Measurements from ENCODE around the gene RSAD1. TPM values are rescaled to one million over a fixed set of nuclear protein-coding genes. Genes with fewer than 3 reads are reported as not detected.

Gene RSAD1
- total RNA-seq, 1 donor = 25.8 TPM

DNA sequence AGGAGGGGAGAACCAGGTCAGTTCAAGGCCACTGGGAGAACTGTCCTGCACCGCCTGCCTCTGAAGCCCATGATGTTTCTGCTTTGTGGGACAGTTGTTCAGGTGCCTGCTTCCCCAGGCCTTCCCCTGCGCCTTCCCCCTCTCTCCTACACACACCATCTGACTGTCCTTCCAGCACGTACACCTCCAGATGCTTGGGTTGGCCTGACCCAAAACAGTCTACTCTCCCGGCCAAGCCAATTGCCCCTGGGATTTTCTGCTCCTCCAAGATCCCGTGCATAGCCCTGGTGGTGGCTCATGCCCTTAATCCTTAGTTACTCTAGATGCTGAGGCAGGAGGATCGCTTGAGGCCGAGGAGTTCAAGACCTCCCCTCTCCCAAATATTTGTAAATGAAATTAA, 684 bp upstream of the RSAD1 start:
- TF ChIP-seq, protein P1, sequence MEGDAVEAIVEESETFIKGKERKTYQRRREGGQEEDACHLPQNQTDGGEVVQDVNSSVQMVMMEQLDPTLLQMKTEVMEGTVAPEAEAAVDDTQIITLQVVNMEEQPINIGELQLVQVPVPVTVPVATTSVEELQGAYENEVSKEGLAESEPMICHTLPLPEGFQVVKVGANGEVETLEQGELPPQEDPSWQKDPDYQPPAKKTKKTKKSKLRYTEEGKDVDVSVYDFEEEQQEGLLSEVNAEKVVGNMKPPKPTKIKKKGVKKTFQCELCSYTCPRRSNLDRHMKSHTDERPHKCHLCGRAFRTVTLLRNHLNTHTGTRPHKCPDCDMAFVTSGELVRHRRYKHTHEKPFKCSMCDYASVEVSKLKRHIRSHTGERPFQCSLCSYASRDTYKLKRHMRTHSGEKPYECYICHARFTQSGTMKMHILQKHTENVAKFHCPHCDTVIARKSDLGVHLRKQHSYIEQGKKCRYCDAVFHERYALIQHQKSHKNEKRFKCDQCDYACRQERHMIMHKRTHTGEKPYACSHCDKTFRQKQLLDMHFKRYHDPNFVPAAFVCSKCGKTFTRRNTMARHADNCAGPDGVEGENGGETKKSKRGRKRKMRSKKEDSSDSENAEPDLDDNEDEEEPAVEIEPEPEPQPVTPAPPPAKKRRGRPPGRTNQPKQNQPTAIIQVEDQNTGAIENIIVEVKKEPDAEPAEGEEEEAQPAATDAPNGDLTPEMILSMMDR (IDR thresholded peaks at IDR 0.05; ENCODE audit: insufficient read depth, low read length) = peak; percentile 4
- DNase-seq (ENCODE audit: low read depth) = no peak
- no peak overlapping the region for H3K4me3 ChIP-seq (ENCODE audit: low read depth, low read length)

DNA sequence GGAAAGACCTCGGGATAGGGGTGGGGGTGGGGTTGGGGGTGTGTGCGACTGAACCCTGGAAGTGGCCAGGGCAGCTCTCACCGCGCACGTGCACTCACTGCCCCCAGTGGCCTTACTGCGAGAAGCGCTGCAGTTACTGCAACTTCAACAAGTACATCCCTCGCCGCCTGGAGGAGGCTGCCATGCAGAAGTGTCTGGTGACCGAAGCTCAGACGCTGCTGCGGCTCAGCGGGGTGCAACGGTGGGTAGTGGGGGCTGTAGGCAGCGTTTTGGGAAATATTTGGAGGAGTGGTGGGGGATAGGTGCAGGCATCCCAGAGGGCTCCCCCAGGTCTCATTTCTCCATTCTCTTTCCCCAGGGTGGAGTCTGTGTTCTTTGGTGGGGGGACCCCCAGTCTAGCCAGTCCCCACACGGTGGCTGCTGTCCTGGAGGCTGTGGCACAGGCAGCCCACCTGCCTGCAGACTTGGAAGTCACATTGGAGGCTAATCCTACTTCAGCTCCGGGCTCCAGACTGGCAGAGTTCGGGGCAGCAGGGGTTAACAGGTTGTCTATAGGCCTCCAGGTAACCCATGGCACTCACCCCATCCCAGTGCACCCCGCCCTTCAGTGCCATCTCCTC, 972 bp downstream of the RSAD1 start:
- H3K4me3 ChIP-seq (ENCODE audit: low read depth, low read length) = peak overlapping the region; percentile 71
- TF ChIP-seq, protein P1 (IDR thresholded peaks at IDR 0.05; ENCODE audit: insufficient read depth, low read length) = peak; percentile 69
- DNase-seq (ENCODE audit: low read depth) = peak; percentile 72

DNA sequence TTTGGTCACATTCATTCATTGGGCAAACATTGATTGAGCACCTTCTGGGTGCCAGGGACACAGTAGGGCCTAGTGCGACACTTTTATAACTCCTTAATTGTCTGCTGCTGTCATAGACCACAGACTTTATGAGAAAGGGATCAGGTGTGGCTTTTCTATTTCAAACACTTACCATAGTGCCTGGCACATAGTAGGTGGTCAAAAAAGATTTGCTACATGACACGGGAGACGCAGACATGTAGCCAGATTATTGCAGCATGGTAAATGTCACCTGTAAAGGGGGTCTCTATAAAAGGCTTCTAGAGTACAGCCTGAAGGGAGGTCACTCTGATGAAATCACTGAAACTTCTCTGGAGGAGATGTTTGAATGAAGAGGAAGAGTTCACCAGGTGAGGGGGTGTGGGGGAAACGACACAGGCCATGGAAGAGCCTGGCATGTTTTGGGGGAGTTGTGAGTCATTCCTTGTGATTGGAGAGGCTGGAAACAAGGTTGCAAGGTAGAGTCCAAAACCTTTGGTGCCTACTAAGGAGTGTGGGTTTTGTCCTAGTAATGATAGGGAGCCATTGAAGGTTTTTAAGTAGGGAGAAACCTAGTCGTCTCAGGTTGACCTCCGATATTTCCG, 1.6 kb downstream of the RSAD1 start:
- TF ChIP-seq, protein P1 (IDR thresholded peaks at IDR 0.05; ENCODE audit: insufficient read depth, low read length) = no peak
- DNase-seq (ENCODE audit: low read depth) = no peak
- H3K4me3 ChIP-seq (ENCODE audit: low read depth, low read length) = peak overlapping the region; percentile 71

DNA sequence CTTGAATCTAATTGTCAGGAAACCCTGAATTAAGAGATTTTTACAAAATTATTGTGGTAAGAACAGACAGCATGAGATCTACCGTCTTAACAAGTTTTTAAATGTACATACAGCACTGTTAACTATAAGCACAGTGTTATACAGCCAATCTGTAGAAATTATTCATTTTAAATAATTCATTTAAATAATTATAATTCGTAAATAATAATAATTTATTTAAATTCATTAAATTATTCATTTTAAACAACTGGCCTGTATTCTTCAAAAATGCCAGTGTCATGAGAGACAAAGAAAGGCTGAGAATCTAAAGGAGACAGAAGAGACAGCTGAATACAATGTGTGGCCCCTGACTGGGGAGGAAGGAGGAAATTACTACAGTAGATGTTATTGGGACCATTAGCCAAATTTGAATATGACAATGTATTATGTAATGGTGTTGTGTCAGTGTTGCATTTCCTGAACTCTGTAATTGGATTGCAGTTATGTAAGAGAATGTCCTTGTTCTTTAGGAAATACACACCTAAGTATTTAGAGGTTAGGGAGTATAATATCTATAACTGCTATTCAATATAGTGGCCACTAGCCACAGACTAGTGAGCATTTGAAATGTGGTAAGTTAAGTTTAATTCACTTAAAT, 2.3 kb downstream of the RSAD1 start:
- no peak for DNase-seq (ENCODE audit: low read depth)
- TF ChIP-seq, protein P1 (IDR thresholded peaks at IDR 0.05; ENCODE audit: insufficient read depth, low read length) = no peak

DNA sequence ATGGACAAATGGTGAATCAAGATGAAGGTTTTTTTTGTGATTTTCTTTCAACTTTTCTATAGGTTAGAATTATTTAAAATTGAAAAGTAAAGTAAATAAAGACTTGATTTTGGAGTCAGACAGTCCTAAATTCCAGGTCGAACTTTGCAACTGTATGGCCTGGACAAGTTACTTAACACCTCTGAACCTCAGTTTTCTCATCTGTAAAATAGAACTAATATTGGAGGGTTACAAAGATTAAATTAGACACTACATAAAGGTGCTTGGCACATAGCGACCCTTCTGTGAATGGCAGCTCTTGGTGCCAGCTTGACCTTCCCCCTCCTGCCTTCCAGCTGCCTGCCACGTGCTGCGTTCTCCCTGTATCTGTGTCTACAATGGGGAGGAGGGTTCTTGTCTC, 3.0 kb downstream of the RSAD1 start:
- no peak for DNase-seq (ENCODE audit: low read depth)
- H3K4me3 ChIP-seq (ENCODE audit: low read depth, low read length) = no peak overlapping the region
- TF ChIP-seq, protein P1 (IDR thresholded peaks at IDR 0.05; ENCODE audit: insufficient read depth, low read length) = no peak

More for the DNA sequence above, 2.3 kb downstream of the RSAD1 start:
- H3K4me3 ChIP-seq (ENCODE audit: low read depth, low read length) = no peak overlapping the region

DNA sequence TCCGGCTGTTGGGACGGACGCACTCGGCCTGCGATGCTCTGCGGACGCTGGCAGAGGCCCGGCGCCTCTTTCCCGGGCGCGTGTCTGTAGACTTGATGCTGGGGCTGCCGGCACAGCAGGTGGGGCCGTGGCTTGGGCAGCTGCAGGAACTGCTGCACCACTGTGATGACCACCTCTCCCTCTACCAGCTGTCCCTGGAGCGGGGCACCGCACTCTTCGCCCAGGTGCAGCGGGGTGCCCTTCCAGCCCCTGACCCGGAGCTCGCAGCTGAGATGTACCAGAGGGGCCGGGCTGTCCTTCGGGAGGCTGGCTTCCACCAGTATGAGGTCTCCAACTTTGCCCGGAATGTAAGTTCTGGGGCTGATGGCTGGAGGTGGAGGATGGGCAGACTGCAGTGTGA, 3.5 kb downstream of the RSAD1 start:
- TF ChIP-seq, protein P1 (IDR thresholded peaks at IDR 0.05; ENCODE audit: insufficient read depth, low read length) = no peak
- no peak for DNase-seq (ENCODE audit: low read depth)

More for the DNA sequence above, 3.5 kb downstream of the RSAD1 start:
- no peak overlapping the region for H3K4me3 ChIP-seq (ENCODE audit: low read depth, low read length)
